ENCODE data around the gene NUDC. TPM values are rescaled to one million over a fixed set of nuclear protein-coding genes. Genes with fewer than 3 reads are reported as not detected.
A peak's percentile ranks its signal among the peaks of the same experiment; 100 is the strongest.

Gene NUDC
- total and polyA plus RNA-seq, 2 of the 13 experiments (the other 11 are each of a cell fraction or from before 2014, with no cell fraction given) = 34.7 to 104 TPM

- TF ChIP-seq MYC (CRISPR knock-in tag; IDR thresholded peaks at IDR 0.05; ENCODE audit: borderline replicate concordance) (no peak), ZFY (CRISPR knock-in tag; IDR thresholded peaks at IDR 0.05) (0 out of 2 replicates have a peak, but pooled peaks have one; percentile 36), ZNF879 (CRISPR knock-in tag; IDR thresholded peaks at IDR 0.05) (0 out of 2 replicates have a peak, but pooled peaks have one; percentile 7), TMF1 (CRISPR knock-in tag; IDR thresholded peaks at IDR 0.05; ENCODE audit: low read depth) (0 out of 2 replicates have a peak, but pooled peaks have one; percentile 17), SP4 (CRISPR knock-in tag; IDR thresholded peaks at IDR 0.05) (no peak), RAD21 (CRISPR knock-in tag; IDR thresholded peaks at IDR 0.05) (0 out of 2 replicates have a peak, but pooled peaks have one; percentile 43), RFX3 (CRISPR knock-in tag; IDR thresholded peaks at IDR 0.05) (no peak), ZNF749 (CRISPR knock-in tag; IDR thresholded peaks at IDR 0.05; ENCODE audit: borderline replicate concordance) (no peak), TAF1 (CRISPR knock-in tag; IDR thresholded peaks at IDR 0.05) (peak; percentile 31), NBN (conservative IDR thresholded peaks at IDR 0.05) (no peak), ZNF776 (CRISPR knock-in tag; IDR thresholded peaks at IDR 0.05) (no peak), AGO2 (optimal IDR thresholded peaks at IDR 0.05; ENCODE audit: low read depth, low read length) (peak; percentile 94), KDM2A (CRISPR knock-in tag; IDR thresholded peaks at IDR 0.05; ENCODE audit: borderline replicate concordance, low read depth) (peak; percentile 14; the same call in 1 of the 2 replicates), HNRNPLL (IDR thresholded peaks at IDR 0.05; ENCODE audit: low read depth, low read length, poor library complexity, severe bottlenecking) (peak; percentile 23), PHF8 (CRISPR knock-in tag; IDR thresholded peaks at IDR 0.05) (peak; percentile 27; the same call in 1 of the 2 replicates), ZNF761 (CRISPR knock-in tag; conservative IDR thresholded peaks at IDR 0.05) (0 out of 2 replicates have a peak, but pooled peaks have one; percentile 2), SRSF1 (optimal IDR thresholded peaks at IDR 0.05; ENCODE audit: low read depth, low read length) (peak; percentile 50), MAX (IDR thresholded peaks at IDR 0.05) (0 out of 2 replicates have a peak, but pooled peaks have one; percentile 3), CSRNP2 (CRISPR knock-in tag; conservative IDR thresholded peaks at IDR 0.05; ENCODE audit: low read depth) (0 out of 2 replicates have a peak, but pooled peaks have one; percentile 21)
- TF ChIP-seq, protein P1, sequence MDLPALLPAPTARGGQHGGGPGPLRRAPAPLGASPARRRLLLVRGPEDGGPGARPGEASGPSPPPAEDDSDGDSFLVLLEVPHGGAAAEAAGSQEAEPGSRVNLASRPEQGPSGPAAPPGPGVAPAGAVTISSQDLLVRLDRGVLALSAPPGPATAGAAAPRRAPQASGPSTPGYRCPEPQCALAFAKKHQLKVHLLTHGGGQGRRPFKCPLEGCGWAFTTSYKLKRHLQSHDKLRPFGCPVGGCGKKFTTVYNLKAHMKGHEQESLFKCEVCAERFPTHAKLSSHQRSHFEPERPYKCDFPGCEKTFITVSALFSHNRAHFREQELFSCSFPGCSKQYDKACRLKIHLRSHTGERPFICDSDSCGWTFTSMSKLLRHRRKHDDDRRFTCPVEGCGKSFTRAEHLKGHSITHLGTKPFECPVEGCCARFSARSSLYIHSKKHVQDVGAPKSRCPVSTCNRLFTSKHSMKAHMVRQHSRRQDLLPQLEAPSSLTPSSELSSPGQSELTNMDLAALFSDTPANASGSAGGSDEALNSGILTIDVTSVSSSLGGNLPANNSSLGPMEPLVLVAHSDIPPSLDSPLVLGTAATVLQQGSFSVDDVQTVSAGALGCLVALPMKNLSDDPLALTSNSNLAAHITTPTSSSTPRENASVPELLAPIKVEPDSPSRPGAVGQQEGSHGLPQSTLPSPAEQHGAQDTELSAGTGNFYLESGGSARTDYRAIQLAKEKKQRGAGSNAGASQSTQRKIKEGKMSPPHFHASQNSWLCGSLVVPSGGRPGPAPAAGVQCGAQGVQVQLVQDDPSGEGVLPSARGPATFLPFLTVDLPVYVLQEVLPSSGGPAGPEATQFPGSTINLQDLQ (CRISPR knock-in tag; IDR thresholded peaks at IDR 0.05) = 0 out of 2 replicates have a peak, but pooled peaks have one; percentile 11
These were observed 72.7 kb downstream of the NUDC start (continued) for GRCh38 chr1:26994020-26994786.

All from HepG2 (cell line).